ENCODE results near the gene PLPP7. TPM values are rescaled to one million over a fixed set of nuclear protein-coding genes. Genes with fewer than 3 reads are reported as not detected.
A peak's percentile ranks its signal among the peaks of the same experiment; 100 is the strongest.
"Not testable (repeated sequence)": the region's sequence is repeated elsewhere in the genome, so short reads cannot be mapped to it uniquely, and the experiment has no call there.

The PLPP7 gene
- under 1 TPM in 1 of 2 experiments, not detected in 1; 0.21 TPM for total RNA-seq

DNA sequence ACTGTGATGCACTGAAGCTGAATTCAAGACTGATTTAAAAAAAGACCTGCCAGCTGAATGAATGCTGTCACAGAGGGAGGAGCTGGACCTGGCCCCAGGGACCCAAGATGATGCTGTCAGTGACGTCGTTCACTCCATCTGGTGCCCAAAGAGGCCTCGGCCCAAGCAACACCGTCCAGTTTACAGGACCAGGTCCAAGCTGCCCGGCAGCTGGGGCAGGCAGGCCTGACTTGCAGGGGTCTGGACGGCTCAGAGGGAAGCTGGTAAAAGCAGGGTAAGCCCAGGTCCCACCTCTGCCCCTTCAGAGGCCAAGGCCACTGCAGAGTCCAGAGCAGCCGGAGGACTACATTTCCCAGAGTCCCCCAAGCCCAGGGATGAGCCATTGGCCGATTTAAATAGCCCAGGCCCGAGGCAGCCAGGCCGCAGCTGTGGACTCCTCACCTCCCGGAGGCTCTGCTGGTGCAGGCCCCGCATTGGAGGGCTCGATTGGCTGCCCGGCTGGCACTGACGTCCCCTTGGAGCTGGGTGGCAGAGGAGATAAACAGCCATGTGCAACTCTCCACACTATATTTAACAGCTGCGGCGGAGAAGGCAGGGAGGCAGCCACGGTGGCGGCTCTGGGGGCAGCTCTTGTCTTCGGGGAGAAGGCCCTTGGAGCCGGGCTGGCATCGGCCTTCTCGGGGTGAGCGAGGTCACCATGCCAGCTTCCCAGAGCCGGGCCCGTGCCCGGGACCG is at the start of gene PLPP7:
PLPP7 (plus strand) TSS at position 423 of the 735 bp plus-strand sequence; CDS start at position 698, 275 bp downstream.
- no peak for DNase-seq
- no peaks in the 10 kb centered on the region for H3K9me3 Mint-ChIP-seq

DNA sequence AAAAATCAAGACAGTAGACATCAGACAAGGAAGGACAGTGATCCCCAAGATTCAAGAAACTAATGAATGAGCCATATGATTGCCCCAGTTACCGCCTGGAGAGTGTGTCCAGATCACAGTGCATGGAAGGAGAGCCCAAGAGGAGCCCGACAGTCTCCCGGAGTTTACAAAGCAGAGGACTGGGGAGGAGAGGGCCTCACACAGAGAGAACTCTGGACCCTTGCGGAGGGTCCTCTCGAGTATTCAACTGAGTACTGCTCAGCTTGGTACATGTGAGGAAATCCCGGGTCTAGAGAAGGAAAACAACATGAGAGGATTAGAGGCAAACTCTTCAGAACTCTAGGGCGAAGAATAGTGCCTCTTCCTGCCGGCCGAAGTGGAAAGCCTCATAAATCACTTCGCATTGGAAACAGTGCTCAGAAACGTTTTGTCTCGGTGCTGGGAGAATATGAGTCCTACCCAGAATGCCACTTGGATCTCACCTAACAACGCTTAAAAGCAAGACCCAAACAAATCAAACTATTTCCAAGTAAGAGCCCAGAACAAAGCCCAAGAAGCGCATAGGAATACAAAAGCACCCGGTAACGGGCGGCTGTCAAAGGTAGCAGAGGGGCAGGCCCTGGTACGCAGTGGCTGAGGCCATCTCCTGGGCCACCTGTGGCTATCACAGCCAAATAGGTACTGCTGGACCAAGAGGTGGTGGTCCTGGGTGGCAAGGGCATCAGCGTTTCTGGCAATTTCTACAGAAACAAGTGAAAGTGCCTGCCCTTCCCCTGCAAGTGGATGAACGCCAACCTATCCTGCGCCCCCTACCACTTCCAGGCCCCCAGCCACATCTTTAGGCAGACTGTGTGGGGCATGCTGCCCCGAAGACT is 49.2 kb upstream of the PLPP7 start:
- CTCF ChIA-PET, result interaction anchor here (1.2 kb wide), 1 partner anchor 10 kb away, joined by 3 read pairs; no protein-coding TSS in a partner anchor
- peaks cover 37% of the 10 kb centered on the region for H3K4me1 Mint-ChIP-seq
- peaks cover 4% of the 10 kb centered on the region for H3K9me3 Mint-ChIP-seq
- H3K27me3 Mint-ChIP-seq, result no peaks in the 10 kb centered on the region
- no peak overlapping the region for H3K4me3 Mint-ChIP-seq
- DNase-seq, result no peak
- peak overlapping the region; percentile 63 for H3K27ac Mint-ChIP-seq
- POLR2A ChIA-PET, result no interaction called here
- peaks cover 16% of the 10 kb centered on the region for H3K36me3 Mint-ChIP-seq (ENCODE audit: low read depth)

More for the DNA sequence above, at the start of gene PLPP7:
- Mint-ChIP-seq H3K27me3 (no peaks in the 10 kb centered on the region), H3K4me1 (no peaks in the 10 kb centered on the region), H3K36me3 (ENCODE audit: low read depth) (no peaks in the 10 kb centered on the region), H3K27ac (no peak within 1 kb of the TSS), H3K4me3 (no peak within 1 kb of the TSS)
- CTCF ChIA-PET, result interaction anchor here (0.6 to 2.7 kb wide), 7 partner anchors 10 to 122 kb away, joined by 3 to 11 read pairs (median 3); no protein-coding TSS in a partner anchor
- POLR2A ChIA-PET, result no interaction called here

- H3K4me3 Mint-ChIP-seq; H3K9me3 Mint-ChIP-seq; POLR2A ChIA-PET; CTCF ChIA-PET; H3K27me3 Mint-ChIP-seq; DNase-seq; H3K4me1 Mint-ChIP-seq; H3K27ac Mint-ChIP-seq; H3K36me3 Mint-ChIP-seq (ENCODE audit: low read depth): not testable (repeated sequence)
Measured at GRCh38 chr9:131244331-131244730, 45.2 kb upstream of the PLPP7 start.

DNA sequence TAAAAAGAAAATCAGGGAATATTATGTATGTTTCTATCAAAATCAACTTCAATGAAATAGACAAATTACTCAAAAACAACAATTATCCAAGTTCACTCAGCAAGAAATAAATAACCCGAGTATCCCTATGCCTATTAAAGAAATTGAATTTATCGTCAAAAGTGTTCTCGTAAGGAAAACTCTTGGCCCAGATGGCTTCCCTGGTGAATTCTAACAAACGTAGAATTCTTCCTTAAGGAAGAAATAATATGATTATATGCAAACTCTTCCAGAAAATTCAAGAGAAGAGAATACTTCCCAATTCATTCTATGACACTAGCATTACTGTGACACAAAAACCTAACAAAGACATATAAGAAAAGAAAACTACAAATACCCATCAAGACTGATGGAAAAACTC is 42.9 kb upstream of the PLPP7 start:
- H3K36me3 Mint-ChIP-seq (ENCODE audit: low read depth), result peaks cover 4% of the 10 kb centered on the region
- H3K27me3 Mint-ChIP-seq, result peaks cover 3% of the 10 kb centered on the region
- no peak for DNase-seq
- ChIA-PET CTCF (interaction anchor here (1.5 kb wide), 1 partner anchor 20 kb away, joined by 3 read pairs; no protein-coding TSS in a partner anchor), POLR2A (no interaction called here)
- peaks cover 4% of the 10 kb centered on the region for H3K9me3 Mint-ChIP-seq
- H3K27ac Mint-ChIP-seq, result no peak overlapping the region
- H3K4me1 Mint-ChIP-seq, result peaks cover 11% of the 10 kb centered on the region
- no peak overlapping the region for H3K4me3 Mint-ChIP-seq

DNA sequence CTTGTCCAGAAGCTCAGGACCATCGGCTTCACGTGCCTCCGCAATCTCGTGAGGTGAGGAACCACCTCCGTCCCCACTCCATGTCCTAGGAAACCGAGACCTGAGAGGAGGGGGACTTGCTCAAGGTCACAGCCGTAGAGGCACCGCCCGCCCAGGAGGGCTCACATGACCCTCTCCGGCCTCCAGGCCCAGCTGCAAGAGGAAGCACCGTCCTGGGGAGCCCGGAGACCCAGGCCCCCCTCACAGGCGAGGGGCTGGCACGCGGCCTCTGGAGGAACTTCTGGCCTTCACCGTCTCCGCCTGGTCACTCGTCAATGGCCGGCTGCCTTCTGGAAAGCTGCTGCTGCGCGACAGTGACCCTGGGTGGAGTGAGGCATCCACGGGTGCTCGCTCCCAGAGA is 37.4 kb upstream of the PLPP7 start:
- H3K4me3 Mint-ChIP-seq, result peak overlapping the region; percentile 76
- H3K27me3 Mint-ChIP-seq, result peaks cover 3% of the 10 kb centered on the region
- peaks cover 58% of the 10 kb centered on the region for H3K4me1 Mint-ChIP-seq
- DNase-seq, result no peak
- POLR2A ChIA-PET, result interaction anchor here (1.0 to 1.5 kb wide), 2 partner anchors 14 to 26 kb away, joined by 3 to 4 read pairs; no protein-coding TSS in a partner anchor
- H3K36me3 Mint-ChIP-seq (ENCODE audit: low read depth), result peaks cover 6% of the 10 kb centered on the region
- no peaks in the 10 kb centered on the region for H3K9me3 Mint-ChIP-seq
- H3K27ac Mint-ChIP-seq, result peak overlapping the region; percentile 97
- CTCF ChIA-PET, result interaction anchor here (0.5 to 2.2 kb wide), 10 partner anchors 11 to 195 kb away, joined by 3 to 10 read pairs (median 4); partner anchors contain the start of gene PLPP7

DNA sequence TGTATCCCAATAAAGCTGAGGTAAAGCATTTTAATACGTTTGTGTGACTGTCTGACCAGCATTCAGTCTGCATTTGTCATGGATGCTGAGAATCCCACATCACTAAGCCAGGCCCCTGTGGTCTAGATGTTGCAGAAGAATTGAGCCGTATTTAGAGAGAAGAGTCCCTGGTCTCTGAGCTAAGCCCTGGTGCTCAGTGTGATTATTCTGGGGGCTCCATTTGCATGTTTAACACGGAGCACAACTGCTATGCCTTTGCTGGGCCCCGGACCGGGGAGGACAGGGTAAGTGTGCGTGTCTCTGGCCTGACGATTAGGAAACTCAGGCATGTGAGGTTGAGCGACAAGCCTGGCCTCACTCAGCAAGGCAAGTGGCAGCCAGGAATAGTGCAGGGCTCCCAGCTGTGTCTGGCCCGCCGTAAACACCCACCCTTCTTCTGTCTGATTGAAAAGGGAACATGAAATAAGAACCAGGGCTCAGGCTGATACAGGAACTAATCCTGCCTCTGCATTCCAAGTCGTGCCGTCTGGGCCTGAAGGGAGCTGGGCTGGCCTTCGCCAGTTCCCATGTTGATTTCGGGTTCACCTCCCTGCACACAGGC is 35.5 kb upstream of the PLPP7 start:
- no peak for DNase-seq

GRCh38 chr9:131254626-131255025 is 34.9 kb upstream of the PLPP7 start:
- H3K9me3 Mint-ChIP-seq, result no peaks in the 10 kb centered on the region
- peaks cover 78% of the 10 kb centered on the region for H3K4me1 Mint-ChIP-seq
- ChIA-PET POLR2A (no interaction called here), CTCF (interaction anchor here (0.6 kb wide), 1 partner anchor 46 kb away, joined by 4 read pairs; no protein-coding TSS in a partner anchor)
- peak overlapping the region; percentile 97 for H3K27ac Mint-ChIP-seq
- H3K27me3 Mint-ChIP-seq, result no peaks in the 10 kb centered on the region
- H3K4me3 Mint-ChIP-seq, result no peak overlapping the region
- peaks cover 20% of the 10 kb centered on the region for H3K36me3 Mint-ChIP-seq (ENCODE audit: low read depth)
- DNase-seq, result no peak

More for the DNA sequence above, 35.5 kb upstream of the PLPP7 start:
- peak overlapping the region; percentile 97 for H3K27ac Mint-ChIP-seq
- CTCF ChIA-PET, result no interaction called here
- peaks cover 16% of the 10 kb centered on the region for H3K36me3 Mint-ChIP-seq (ENCODE audit: low read depth)
- no peaks in the 10 kb centered on the region for H3K9me3 Mint-ChIP-seq
- POLR2A ChIA-PET, result no interaction called here
- H3K4me3 Mint-ChIP-seq, result peak overlapping the region; percentile 34
- H3K4me1 Mint-ChIP-seq, result peaks cover 75% of the 10 kb centered on the region
- H3K27me3 Mint-ChIP-seq, result no peaks in the 10 kb centered on the region

DNA sequence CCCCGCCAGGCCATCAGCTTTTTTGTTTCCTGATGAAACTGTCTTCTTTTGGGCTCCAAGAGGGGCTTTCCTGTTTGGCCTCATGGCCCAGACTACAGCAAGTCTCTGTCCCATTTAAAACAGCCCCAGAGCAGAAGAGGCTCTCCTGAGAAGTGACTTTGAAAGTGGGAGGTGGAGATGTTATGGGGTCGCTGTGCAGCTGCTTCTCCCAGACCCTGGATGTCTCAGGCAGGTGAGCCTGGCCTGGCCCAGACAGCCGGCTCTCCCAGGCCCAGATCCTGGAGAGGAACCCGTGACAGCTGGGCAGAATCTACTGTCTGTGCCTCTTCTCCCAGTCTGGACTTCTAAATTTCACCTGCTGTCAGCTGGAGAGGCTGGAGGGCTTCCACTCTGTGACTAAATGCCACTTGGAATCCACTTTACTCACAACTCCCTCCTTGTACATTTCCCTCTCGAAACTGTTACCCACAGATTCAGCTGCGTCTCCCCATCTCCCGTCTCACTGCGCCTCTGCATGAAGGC is 33.8 kb upstream of the PLPP7 start:
- no peaks in the 10 kb centered on the region for H3K9me3 Mint-ChIP-seq

DNA sequence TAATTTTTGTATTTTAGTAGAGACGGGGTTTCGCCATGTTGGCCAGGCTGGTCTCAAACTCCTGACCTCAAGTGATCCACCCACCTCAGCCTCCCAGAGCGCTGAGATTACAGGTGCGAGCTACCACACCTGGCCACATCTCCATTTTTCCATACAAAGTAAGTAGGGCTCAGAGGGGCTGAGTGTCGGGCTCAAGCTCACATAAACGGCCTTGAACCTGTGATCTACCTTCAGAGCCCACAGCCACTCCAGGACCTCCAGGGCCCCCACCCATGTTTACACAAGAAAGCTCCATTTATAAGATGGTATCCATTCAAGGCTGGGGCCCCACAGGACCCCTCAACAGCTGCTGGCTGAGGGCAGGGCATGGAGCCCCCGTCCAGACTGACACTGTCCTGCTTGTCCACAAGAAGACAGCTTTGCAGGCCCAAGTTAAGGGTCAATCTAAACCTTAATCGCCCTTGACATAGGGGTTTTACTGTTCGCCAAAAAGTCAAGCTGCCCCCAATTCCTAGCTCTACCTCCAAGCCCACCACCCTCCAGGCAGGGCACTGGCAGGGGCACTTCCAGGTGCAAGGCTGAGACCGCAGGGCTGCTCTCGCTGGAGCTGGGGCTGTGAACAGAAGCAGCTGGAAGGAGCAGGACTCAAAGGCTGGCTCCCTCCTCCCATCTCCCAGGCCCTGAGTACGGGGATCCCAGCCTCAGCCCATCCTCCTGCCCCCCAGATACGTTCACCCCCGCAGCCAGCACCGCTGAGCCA is 32.1 kb upstream of the PLPP7 start:
- peaks cover 42% of the 10 kb centered on the region for H3K36me3 Mint-ChIP-seq (ENCODE audit: low read depth)
- ChIA-PET CTCF (interaction anchor here (0.6 to 7.3 kb wide), 7 partner anchors 9 to 114 kb away, joined by 3 to 74 read pairs (median 5); partner anchors contain the start of gene FAM78A), POLR2A (interaction anchor here (1.5 to 2.7 kb wide), 4 partner anchors 9 to 19 kb away, joined by 7 to 25 read pairs (median 16); partner anchors contain the start of gene FAM78A)
- no peak for DNase-seq
- H3K27me3 Mint-ChIP-seq, result no peaks in the 10 kb centered on the region
- peak overlapping the region; percentile 97 for H3K27ac Mint-ChIP-seq
- peak overlapping the region; percentile 16 for H3K4me3 Mint-ChIP-seq
- peaks cover 82% of the 10 kb centered on the region for H3K4me1 Mint-ChIP-seq
- no peaks in the 10 kb centered on the region for H3K9me3 Mint-ChIP-seq

More for the DNA sequence above, 33.8 kb upstream of the PLPP7 start:
- no peak for DNase-seq
- CTCF ChIA-PET, result interaction anchor here (1.6 to 7.3 kb wide), 4 partner anchors 8 to 74 kb away, joined by 5 to 74 read pairs (median 8); partner anchors contain the start of gene FAM78A
- peak overlapping the region; percentile 97 for H3K27ac Mint-ChIP-seq
- H3K27me3 Mint-ChIP-seq, result no peaks in the 10 kb centered on the region
- H3K4me1 Mint-ChIP-seq, result peaks cover 85% of the 10 kb centered on the region
- peaks cover 30% of the 10 kb centered on the region for H3K36me3 Mint-ChIP-seq (ENCODE audit: low read depth)
- POLR2A ChIA-PET, result interaction anchor here (1.5 to 2.7 kb wide), 4 partner anchors 11 to 19 kb away, joined by 7 to 25 read pairs (median 16); partner anchors contain the start of gene FAM78A
- peak overlapping the region; percentile 74 for H3K4me3 Mint-ChIP-seq

DNA sequence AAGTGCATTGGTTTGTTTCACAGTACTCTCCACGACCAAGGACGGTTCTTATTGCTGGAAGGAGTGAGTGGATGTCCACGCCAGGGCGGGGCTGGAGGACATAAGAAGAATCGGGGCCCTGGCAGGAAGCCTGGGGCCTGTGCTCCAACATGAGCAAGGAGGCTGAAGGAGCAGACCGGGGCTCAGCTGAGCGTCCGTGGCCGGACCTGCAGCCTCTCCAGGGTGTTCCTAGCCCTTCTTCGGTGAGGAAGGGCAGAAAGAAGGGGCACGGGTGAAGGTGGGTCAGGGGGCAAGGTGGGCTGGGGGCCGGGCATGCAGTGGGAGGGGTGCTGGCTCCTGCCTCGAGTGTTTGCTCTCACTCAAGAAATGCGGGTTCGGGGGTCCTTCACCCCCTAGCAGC is 31.3 kb upstream of the PLPP7 start:
- POLR2A ChIA-PET, result no interaction called here
- Mint-ChIP-seq H3K36me3 (ENCODE audit: low read depth) (peaks cover 49% of the 10 kb centered on the region), H3K27me3 (no peaks in the 10 kb centered on the region), H3K4me1 (peaks cover 82% of the 10 kb centered on the region), H3K9me3 (no peaks in the 10 kb centered on the region), H3K4me3 (peak overlapping the region; percentile 13), H3K27ac (peak overlapping the region; percentile 97)
- DNase-seq, result no peak
- CTCF ChIA-PET, result interaction anchor here (2.3 to 7.3 kb wide), 2 partner anchors 9 to 14 kb away, joined by 11 to 74 read pairs; partner anchors contain the start of gene FAM78A

GRCh38 chr9:131258698-131259431 is 30.7 kb upstream of the PLPP7 start:
- ChIA-PET CTCF (interaction anchor here (7.3 kb wide), 1 partner anchor 14 kb away, joined by 74 read pairs; the partner anchor contains the start of gene FAM78A), POLR2A (no interaction called here)
- Mint-ChIP-seq H3K27me3 (no peaks in the 10 kb centered on the region), H3K9me3 (no peaks in the 10 kb centered on the region), H3K27ac (peak overlapping the region; percentile 97), H3K4me3 (no peak overlapping the region), H3K36me3 (ENCODE audit: low read depth) (peaks cover 54% of the 10 kb centered on the region), H3K4me1 (peaks cover 81% of the 10 kb centered on the region)
- no peak for DNase-seq
